Large intestine (tissue), 3 donors: ENCODE measurements around the gene UST. TPM values are rescaled to one million over a fixed set of nuclear protein-coding genes. Genes with fewer than 3 reads are reported as not detected.
"Not testable (repeated sequence)": the region's sequence is repeated elsewhere in the genome, so short reads cannot be mapped to it uniquely, and the experiment has no call there.

Experiments used
- DNase-seq, 2 donors: peaks; one replicate each; pipeline versions ENCODE4 v3.0.0 to v3.0.0-alpha.2; 2013
- H3K27ac ChIP-seq: one replicate; pipeline ENCODE4 v1.5.1; 2013; ENCODE audit warnings: low read length
- H3K27me3 ChIP-seq: 2 replicates; pipeline ENCODE4 v1.6.1; 2013; ENCODE audit warnings: low read length; ENCODE audit not compliant: control insufficient read depth, insufficient read depth
- H3K36me3 ChIP-seq: 2 replicates; pipeline ENCODE4 v1.6.1; 2013; ENCODE audit warnings: low read length; ENCODE audit not compliant: control insufficient read depth, insufficient read depth
- H3K4me1 ChIP-seq: one replicate; pipeline ENCODE4 v1.6.1; 2013; ENCODE audit warnings: low read length; ENCODE audit not compliant: control insufficient read depth, insufficient read depth
- H3K4me3 ChIP-seq: one replicate; pipeline ENCODE4 v1.5.1; 2013; ENCODE audit warnings: low read length
- H3K9me3 ChIP-seq: one replicate; pipeline ENCODE4 v1.6.1; 2013; ENCODE audit warnings: mild to moderate bottlenecking, low read depth, low read length, moderate library complexity; ENCODE audit not compliant: control insufficient read depth
- WGBS: methylation state at CpG from one replicate; pipeline ENCODE4 v1.1.5; 2013; ENCODE audit warnings: low lambda C conversion rate; ENCODE audit not compliant: insufficient coverage; 5-methylcytosine and 5-hydroxymethylcytosine counted together
- polyA plus RNA-seq: library from polyadenylated mRNA; unstranded; fragments of 120-200 nt; gene quantifications from one replicate; pipeline ENCODE4 v1.2.1, GENCODE V29; 2013

UST gene
- polyA plus RNA-seq, 1 donor, result 2.9 TPM

DNA sequence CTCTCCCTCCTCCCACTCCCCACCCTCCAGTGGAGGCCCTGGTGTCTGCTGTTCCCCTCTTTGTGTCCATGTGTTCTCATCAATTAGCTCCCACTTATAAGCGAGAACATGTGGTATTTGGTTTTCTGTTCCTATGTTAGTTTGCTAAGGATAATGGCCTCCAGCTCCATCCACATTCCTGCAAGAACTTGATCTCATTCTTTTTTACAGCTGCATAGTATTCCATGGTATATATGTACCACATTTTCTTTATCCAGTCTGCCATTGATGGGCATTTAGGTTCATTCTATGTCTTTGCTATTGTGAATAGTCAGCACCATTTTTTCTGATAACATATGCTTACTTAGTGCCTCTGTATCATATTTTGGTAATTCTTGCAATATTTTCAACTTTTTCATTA lies 33.6 kb downstream of the UST start:
- H3K4me3 ChIP-seq, H3K9me3 ChIP-seq, H3K4me1 ChIP-seq, H3K27me3 ChIP-seq, DNase-seq, H3K36me3 ChIP-seq, H3K27ac ChIP-seq: not testable (repeated sequence)
- WGBS, result 80% methylated on average over 1 of the region's 1 CpG

DNA sequence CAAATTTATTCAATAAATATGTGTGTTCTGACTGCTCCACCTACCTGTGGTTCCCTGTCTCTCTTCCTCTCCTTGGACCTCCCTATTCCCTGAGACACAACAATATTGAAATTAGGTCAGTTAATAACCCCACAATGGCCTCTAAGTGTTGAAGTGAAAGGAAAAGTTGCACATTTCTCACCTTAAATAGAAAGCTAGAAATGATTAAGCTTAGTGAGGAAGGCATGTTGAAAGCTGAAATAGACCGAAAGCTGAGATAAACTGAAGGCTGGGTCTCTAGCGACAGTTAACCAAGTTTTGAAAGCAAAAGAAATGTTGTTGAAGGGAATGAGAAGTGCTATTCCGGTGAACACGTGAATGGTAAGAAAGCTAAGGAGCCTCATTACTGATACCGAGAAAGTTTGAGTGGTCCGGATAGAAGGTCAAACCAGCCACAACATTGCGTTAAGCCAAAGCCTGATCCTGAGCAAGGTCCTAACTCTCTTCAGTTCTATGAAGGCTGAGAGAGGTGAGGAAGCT lies 34.1 kb downstream of the UST start:
- Histone ChIP-seq H3K27me3 (no peaks in the 10 kb centered on the region), H3K36me3 (no peaks in the 10 kb centered on the region), H3K27ac (no peak overlapping the region), H3K9me3 (no peaks in the 10 kb centered on the region), H3K4me1 (no peaks in the 10 kb centered on the region), H3K4me3 (no peak overlapping the region)
- 100% methylated on average over 4 of the region's 7 CpGs for WGBS
- DNase-seq, result no peak

DNA sequence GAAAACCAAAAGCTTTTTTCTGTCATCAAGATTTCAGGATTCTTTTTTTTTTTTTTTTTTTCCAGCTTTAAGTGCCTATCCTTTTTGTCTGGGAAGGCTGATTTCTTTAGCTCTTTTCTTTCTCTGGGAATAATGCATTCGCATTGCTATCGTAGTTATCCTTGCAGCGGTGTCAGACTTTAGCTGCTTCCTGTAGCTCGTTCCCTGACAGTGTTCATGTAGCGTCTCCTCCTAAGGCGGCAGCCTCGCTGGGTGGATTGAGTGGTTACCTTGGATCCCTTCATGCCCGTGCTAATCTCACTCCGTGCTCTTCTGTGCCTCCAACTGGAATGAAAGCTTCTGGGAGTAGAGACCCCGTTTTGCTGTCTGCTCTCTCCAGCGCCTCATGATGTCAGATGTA lies 43.1 kb downstream of the UST start:
- Histone ChIP-seq H3K9me3 (no peaks in the 10 kb centered on the region), H3K27me3 (no peaks in the 10 kb centered on the region), H3K4me1 (no peaks in the 10 kb centered on the region), H3K36me3 (no peaks in the 10 kb centered on the region), H3K4me3 (no peak overlapping the region), H3K27ac (no peak overlapping the region)
- DNase-seq, result no peak
- no CpG with 5 or more reads among the region's 11 CpGs for WGBS

DNA sequence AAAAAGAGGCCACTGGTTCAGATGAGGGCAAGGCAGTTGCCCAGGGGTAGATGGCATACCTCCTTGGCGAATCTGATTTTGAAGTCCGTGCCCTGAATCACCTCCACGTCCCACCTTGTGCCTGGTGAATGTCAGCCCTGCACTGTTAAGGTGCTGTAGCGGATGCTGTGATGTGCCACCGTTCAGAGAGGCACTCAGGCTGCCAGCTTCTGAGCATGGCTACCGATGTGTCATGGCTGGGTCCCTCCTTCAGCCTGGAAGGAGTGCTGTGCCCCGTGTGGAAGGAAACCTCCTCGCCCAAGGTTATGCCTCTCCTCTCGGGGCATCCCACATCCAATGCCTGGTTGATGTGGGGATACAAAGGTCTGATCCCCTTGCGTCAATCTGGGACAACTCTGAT lies 43.6 kb downstream of the UST start:
- H3K27ac ChIP-seq, result no peak overlapping the region
- H3K36me3 ChIP-seq, result no peaks in the 10 kb centered on the region
- no peaks in the 10 kb centered on the region for H3K9me3 ChIP-seq
- no peak overlapping the region for H3K4me3 ChIP-seq
- DNase-seq, result no peak
- no peaks in the 10 kb centered on the region for H3K27me3 ChIP-seq
- no peaks in the 10 kb centered on the region for H3K4me1 ChIP-seq
- WGBS, result no CpG with 5 or more reads among the region's 10 CpGs

DNA sequence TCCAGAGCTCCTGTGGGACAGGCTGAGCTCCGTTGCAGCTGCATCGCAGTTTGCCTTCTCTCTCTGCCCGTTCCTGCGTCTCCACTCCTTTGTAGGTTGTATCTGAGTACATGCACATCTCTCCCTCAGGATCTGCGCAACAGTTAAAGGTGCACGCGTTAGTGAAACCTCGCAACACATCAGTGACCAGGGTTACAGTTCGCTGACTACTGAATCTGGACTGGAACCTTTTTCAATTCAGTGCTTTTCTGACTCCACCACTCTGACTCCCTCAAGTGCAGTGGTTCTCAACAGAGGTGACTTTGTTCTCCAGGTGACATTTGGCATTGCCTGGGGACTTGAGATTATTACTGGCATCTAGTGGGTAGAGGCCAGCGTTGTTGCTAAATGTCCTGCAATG lies 44.0 kb downstream of the UST start:
- no peak overlapping the region for H3K4me3 ChIP-seq
- no peak for DNase-seq
- no peaks in the 10 kb centered on the region for H3K36me3 ChIP-seq
- H3K4me1 ChIP-seq, result no peaks in the 10 kb centered on the region
- 100% methylated on average over 1 of the region's 10 CpGs for WGBS
- no peaks in the 10 kb centered on the region for H3K27me3 ChIP-seq
- no peaks in the 10 kb centered on the region for H3K9me3 ChIP-seq
- H3K27ac ChIP-seq, result no peak overlapping the region

DNA sequence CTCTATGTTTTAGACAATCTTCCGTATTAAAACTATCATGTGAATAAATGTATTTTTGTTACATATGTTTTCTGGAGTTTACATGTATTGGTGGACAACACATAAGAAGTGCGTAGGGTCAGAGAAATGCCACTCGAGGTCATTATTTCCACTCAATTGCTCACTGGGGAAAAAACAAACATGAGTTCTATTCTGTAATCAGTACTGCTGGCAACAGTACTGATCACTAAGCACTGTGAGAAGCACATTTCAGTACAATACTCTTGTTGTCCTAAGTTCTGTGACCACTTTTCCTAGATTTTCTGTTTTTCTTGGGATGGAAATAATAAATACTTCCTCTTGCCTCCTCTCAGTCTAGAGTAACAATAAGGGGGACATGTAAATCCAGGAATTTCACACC lies 44.5 kb downstream of the UST start:
- no peak for DNase-seq
- Histone ChIP-seq H3K36me3 (no peaks in the 10 kb centered on the region), H3K4me3 (no peak overlapping the region), H3K4me1 (no peaks in the 10 kb centered on the region), H3K9me3 (no peaks in the 10 kb centered on the region), H3K27me3 (no peaks in the 10 kb centered on the region), H3K27ac (no peak overlapping the region)
- WGBS, result no CpG with 5 or more reads among the region's 3 CpGs

DNA sequence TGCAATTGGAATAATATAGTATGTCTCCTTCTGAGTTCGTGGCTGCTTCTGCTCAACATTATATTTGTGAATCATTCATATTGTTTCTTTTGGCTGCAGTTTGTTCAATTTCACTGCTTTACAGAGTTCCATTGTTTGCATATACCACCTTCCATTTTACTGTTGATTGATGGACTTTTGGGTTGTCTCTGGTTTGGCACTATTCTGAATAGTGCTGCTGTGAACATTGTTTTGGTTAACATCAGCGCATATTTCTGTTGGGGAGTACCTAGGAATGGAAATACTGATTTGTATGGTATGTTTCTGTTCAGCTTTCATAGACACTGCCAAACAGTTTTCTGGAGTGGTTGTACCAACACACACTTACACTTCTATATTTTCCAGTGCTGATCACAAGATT lies 46.9 kb downstream of the UST start:
- WGBS, result 100% methylated on average over 1 of the region's 2 CpGs

DNA sequence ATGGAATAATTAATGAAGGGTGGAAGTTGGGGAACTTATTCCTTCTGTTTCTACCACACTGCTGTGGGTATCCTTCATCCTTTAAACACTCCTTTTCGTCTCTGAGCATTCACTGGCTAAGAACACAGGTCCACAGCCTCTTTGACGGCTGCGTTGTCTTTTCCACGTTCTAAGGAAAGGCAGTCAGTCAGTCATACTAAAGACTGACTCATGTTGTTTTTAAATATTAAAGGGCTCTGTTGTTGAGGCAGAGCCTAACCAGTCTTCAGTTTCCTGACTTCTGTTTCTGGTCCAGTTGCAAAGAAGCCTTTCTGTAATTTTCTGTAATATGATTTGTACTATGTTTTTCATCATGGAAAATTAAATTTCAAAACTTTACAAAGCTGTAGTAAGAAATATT lies 48.0 kb downstream of the UST start:
- Histone ChIP-seq H3K27me3 (peaks cover 9% of the 10 kb centered on the region), H3K27ac (no peak overlapping the region), H3K36me3 (no peaks in the 10 kb centered on the region), H3K4me1 (no peaks in the 10 kb centered on the region), H3K9me3 (no peaks in the 10 kb centered on the region), H3K4me3 (no peak overlapping the region)
- WGBS, result no CpG with 5 or more reads among the region's 4 CpGs
- no peak for DNase-seq

More for the DNA sequence above, 46.9 kb downstream of the UST start:
- Histone ChIP-seq H3K4me3 (no peak overlapping the region), H3K9me3 (no peaks in the 10 kb centered on the region), H3K27ac (no peak overlapping the region), H3K36me3 (no peaks in the 10 kb centered on the region), H3K27me3 (peaks cover 5% of the 10 kb centered on the region), H3K4me1 (no peaks in the 10 kb centered on the region)
- DNase-seq, result no peak

DNA sequence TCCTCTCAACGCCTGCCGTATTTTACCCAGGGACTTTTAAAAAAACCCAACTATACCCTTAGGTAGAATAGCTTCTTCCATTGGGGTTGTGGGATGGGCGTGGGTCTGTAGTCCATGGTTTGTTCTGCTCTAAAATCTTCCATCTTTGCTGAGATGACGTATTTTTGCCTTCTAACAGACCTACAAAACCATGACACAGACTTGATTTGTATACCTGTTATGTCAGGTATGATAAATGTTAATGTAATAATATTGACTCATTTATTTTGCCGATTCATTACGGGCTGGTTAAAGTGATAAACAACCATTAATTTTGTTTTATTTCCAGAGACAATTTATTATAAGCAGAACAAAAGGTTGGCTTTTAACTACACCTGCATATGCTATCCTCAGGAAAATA lies 48.7 kb downstream of the UST start:
- H3K27me3 ChIP-seq, result peaks cover 9% of the 10 kb centered on the region
- no peak for DNase-seq
- WGBS, result 74% methylated on average over 3 of the region's 6 CpGs
- H3K36me3 ChIP-seq, result no peaks in the 10 kb centered on the region
- H3K9me3 ChIP-seq, result no peaks in the 10 kb centered on the region
- H3K4me3 ChIP-seq, result no peak overlapping the region
- H3K4me1 ChIP-seq, result no peaks in the 10 kb centered on the region
- H3K27ac ChIP-seq, result no peak overlapping the region

DNA sequence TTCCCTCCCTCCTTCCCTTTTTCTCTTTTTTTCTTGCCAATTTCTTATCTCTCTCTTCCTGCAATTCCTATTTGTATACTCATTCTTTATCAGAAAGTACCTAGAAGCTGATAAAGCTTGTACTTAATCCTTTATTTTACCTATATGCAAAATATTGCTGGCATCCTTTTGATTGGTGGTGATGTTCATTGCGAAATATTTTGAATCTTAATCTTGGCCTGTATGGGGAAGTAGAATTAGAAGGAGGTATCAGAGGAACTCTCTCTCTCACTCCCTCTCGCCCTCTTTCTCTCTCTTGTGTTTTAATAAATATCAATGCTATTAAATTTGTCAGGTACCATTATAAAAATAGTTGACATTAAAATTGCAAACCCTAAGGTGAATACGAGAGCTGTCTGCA lies 52.8 kb downstream of the UST start:
- Histone ChIP-seq H3K27ac (no peak overlapping the region), H3K4me1 (no peaks in the 10 kb centered on the region), H3K4me3 (no peak overlapping the region), H3K9me3 (no peaks in the 10 kb centered on the region), H3K27me3 (peaks cover 9% of the 10 kb centered on the region), H3K36me3 (no peaks in the 10 kb centered on the region)
- no peak for DNase-seq
- 100% methylated on average over 1 of the region's 3 CpGs for WGBS

DNA sequence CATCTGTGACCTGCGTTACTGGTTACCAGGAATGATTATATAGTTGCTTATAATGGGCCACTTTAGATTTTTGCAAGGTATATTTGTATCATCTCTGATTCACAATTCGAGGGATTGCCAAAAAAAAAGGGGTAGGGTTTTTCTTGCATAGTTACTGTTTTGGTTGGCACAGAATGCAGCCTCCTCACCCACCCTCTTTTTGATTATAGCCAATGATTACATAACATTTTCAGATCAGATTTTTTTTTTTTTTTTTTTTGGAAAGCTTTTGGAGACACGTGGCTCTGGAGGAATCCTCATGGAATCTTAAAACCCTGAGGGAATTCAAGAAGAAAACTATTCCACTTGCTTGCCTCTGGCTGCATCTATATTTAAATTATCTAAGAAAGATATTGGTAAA lies 53.7 kb downstream of the UST start:
- DNase-seq, result no peak
- Histone ChIP-seq H3K9me3 (no peaks in the 10 kb centered on the region), H3K4me1 (no peaks in the 10 kb centered on the region), H3K36me3 (no peaks in the 10 kb centered on the region), H3K27me3 (peaks cover 9% of the 10 kb centered on the region), H3K27ac (no peak overlapping the region), H3K4me3 (no peak overlapping the region)
- no CpG with 5 or more reads among the region's 3 CpGs for WGBS
